ENCODE measurements around the gene C11orf68.

GRCh38 chr11:65898656-65899355 lies 20.1 kb downstream of the C11orf68 start:
- TF ChIP-seq ETV6 (CRISPR knock-in tag; IDR thresholded peaks at IDR 0.05) = no peak
- TF ChIP-seq IRF1 (CRISPR knock-in tag; IDR thresholded peaks at IDR 0.05) = no peak
- TF ChIP-seq MAX (CRISPR knock-in tag; IDR thresholded peaks at IDR 0.05) = no peak
- TF ChIP-seq SMAD3 (CRISPR knock-in tag; IDR thresholded peaks at IDR 0.05; ENCODE audit: borderline replicate concordance) = no peak
- TF ChIP-seq ZBTB21 (CRISPR knock-in tag; IDR thresholded peaks at IDR 0.05; ENCODE audit: borderline replicate concordance) = no peak
- TF ChIP-seq, protein P1, sequence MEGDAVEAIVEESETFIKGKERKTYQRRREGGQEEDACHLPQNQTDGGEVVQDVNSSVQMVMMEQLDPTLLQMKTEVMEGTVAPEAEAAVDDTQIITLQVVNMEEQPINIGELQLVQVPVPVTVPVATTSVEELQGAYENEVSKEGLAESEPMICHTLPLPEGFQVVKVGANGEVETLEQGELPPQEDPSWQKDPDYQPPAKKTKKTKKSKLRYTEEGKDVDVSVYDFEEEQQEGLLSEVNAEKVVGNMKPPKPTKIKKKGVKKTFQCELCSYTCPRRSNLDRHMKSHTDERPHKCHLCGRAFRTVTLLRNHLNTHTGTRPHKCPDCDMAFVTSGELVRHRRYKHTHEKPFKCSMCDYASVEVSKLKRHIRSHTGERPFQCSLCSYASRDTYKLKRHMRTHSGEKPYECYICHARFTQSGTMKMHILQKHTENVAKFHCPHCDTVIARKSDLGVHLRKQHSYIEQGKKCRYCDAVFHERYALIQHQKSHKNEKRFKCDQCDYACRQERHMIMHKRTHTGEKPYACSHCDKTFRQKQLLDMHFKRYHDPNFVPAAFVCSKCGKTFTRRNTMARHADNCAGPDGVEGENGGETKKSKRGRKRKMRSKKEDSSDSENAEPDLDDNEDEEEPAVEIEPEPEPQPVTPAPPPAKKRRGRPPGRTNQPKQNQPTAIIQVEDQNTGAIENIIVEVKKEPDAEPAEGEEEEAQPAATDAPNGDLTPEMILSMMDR (IDR thresholded peaks at IDR 0.05) = no peak
- TF ChIP-seq NR1H2 (CRISPR knock-in tag; IDR thresholded peaks at IDR 0.05) = no peak
- TF ChIP-seq GABPB1 (CRISPR knock-in tag; IDR thresholded peaks at IDR 0.05) = no peak
- TF ChIP-seq SP1 (CRISPR knock-in tag; conservative IDR thresholded peaks at IDR 0.05) = no peak
- TF ChIP-seq, protein P2, sequence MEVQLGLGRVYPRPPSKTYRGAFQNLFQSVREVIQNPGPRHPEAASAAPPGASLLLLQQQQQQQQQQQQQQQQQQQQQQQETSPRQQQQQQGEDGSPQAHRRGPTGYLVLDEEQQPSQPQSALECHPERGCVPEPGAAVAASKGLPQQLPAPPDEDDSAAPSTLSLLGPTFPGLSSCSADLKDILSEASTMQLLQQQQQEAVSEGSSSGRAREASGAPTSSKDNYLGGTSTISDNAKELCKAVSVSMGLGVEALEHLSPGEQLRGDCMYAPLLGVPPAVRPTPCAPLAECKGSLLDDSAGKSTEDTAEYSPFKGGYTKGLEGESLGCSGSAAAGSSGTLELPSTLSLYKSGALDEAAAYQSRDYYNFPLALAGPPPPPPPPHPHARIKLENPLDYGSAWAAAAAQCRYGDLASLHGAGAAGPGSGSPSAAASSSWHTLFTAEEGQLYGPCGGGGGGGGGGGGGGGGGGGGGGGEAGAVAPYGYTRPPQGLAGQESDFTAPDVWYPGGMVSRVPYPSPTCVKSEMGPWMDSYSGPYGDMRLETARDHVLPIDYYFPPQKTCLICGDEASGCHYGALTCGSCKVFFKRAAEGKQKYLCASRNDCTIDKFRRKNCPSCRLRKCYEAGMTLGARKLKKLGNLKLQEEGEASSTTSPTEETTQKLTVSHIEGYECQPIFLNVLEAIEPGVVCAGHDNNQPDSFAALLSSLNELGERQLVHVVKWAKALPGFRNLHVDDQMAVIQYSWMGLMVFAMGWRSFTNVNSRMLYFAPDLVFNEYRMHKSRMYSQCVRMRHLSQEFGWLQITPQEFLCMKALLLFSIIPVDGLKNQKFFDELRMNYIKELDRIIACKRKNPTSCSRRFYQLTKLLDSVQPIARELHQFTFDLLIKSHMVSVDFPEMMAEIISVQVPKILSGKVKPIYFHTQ (CRISPR knock-in tag; IDR thresholded peaks at IDR 0.05) = no peak
- no peak for TF ChIP-seq CREB1 (CRISPR knock-in tag; IDR thresholded peaks at IDR 0.05)
- no peak for TF ChIP-seq STAT6 (CRISPR knock-in tag; conservative IDR thresholded peaks at IDR 0.05; ENCODE audit: low read depth)
- no peak for TF ChIP-seq ZNF317 (CRISPR knock-in tag; IDR thresholded peaks at IDR 0.05; ENCODE audit: borderline replicate concordance, low read depth)
